GM21576 (cell line): ENCODE data around the gene TMEM158.

Experiments used
- ATAC-seq: cut with Tn5 transposase; IDR thresholded peaks from one replicate; pipeline ENCODE4 v1.9.1; 2021; ENCODE audit warnings: mild to moderate bottlenecking, moderate library complexity; ENCODE audit not compliant: unreplicated experiment

TMEM158 gene

GRCh38 chr3:45205126-45205525 lies 21.0 kb downstream of the TMEM158 start:
- no peak for ATAC-seq

- no peak for ATAC-seq
Observed at GRCh38 chr3:45204136-45204535, 22.0 kb downstream of the TMEM158 start.

DNA sequence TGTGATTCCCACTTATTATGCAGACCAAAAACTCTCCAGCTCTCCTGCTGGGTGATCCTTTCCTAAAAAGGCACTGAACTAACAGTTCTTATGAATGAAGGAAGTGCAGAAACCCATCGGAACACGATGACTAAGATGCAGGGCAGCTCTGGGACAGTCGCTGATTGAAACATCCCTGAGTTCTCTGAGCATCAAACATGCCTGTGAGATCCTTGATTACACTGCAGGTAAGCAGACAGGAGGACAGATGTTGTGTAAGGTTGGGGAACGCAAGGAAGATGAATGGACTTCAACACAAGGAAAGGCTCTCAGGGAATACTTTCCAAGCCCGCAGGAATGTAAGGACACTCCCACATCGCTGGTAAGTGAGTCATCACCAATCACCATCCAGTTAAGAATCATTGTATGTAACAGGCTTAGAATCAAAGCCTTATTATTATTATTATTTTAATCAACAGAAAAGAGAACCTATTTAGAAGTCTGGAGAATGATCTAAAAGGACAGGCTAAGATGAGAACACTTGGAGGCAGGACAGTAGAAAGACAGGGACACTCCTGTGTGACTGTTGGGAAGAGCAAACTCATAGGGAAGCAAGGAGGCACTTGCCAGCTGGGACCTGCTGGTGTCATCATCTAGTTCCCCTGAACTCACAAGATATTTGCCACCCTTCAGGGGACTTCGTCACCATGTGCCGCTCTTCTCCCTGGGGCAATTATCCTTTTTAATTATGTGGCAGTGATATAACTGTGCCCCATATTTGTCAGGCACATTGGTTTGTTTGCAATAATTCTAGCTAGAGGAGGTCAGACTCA lies 26.0 kb downstream of the TMEM158 start:
- no peak for ATAC-seq

GRCh38 chr3:45198264-45199260 lies 27.5 kb downstream of the TMEM158 start:
- no peak for ATAC-seq

GRCh38 chr3:45194791-45195190 lies 31.3 kb downstream of the TMEM158 start:
- ATAC-seq: no peak

DNA sequence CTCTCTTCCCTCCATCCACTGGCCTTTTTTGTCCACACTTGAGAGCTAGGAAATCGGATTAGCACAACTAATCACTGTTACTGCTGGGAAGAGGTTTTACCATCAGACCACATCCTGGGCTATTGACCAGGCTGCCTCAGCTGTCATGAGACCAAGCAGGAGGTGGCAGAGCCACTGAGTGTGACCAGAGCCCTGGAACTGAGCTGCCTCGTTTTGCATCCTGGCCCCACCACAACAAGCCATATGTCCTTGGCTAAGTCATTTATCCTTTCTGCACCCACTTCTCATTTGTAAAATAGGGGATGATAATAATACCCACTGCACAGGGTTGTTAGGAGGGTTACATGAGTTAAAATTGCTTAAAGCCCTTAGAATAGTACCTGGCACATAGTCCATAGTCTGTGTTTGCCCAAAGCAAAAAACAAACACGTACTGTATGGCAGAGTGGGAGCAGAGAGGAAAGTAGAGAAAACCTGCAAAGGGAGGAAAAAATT lies 34.1 kb downstream of the TMEM158 start:
- no peak for ATAC-seq

- ATAC-seq: no peak
Observed at GRCh38 chr3:45191424-45191823, 34.7 kb downstream of the TMEM158 start.

- ATAC-seq: no peak
Observed at GRCh38 chr3:45188719-45189659, 37.1 kb downstream of the TMEM158 start.

DNA sequence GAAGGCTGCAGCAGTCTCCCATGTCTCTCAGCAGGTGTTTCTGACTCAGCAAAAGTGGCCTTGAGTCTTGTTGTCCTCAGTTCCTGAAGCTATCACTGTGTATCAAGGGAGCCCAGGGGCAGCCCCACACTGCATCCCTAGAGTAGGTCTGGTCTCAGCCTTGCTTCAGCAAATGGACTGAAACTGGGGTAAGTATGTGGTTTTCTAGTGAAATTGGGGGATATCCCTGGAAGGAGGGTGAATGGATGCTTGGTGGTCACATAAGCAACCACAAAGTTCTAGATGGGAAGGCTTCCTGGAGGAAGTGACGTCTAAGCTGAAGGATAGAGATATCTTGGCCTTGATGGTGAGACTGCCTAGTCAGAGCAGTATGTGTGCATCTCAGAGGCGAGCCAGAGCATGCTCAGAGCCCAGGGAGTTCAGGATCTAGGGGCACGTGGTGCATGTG lies 38.4 kb downstream of the TMEM158 start:
- no peak for ATAC-seq

DNA sequence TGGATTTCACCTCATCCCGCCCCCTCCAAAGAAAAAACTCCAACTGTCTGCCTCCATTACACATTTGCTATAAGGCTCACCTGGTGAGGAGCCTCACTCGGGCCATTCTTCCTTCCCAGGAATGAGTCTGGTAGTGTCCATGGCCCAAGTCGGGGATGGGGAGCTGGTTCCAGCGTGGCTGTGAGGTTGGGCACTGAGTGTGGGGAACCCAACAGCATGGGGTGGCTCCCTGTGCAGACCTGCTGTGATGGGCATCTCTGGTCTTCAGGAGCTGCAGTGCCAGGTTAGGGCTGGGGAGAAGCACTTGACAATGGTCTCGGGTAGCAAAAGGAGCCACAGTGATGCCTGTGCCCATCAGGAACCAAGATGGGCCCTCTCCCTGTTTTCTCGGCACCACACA lies 39.2 kb downstream of the TMEM158 start:
- no peak for ATAC-seq

GRCh38 chr3:45185461-45185860 lies 40.6 kb downstream of the TMEM158 start:
- no peak for ATAC-seq

DNA sequence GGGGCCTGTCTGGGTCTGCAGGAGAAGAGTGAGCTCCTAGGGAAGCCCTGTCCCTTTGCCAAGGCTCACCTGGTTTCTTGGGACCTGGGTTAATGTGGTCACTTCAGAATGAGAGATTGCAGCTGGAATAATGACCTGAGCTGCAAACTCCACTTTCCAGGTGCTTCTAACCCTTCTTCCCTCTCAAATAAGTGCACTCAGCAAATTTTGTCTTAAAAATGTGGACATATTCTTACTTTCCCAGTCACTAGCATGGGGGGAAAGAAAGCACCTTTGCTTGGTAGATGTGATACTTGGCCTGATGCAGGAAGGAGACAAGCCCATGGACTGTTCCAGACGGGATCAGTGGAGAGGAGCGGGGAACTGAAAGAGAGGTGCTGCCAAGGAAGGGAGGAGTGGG lies 41.0 kb downstream of the TMEM158 start:
- no peak for ATAC-seq

DNA sequence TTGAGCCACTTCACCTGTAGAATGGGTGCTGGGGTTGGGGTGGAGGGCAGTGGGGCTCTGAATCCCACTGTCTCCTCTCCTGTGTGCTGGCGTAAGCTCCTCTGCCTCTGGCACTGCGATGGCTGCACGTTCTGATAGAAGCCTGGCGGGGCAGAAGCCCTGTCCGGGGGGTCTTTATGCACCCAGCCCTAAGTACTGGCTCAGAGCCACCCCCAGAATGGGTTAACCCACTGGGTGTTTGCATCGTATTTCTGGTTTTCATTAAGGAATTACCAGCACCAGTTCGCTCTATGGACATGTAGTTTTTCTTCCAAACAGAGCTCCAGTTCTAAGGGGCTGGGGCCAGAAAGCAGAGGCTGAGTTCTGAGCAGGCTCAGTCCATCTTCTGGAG lies 42.2 kb downstream of the TMEM158 start:
- no peak for ATAC-seq

DNA sequence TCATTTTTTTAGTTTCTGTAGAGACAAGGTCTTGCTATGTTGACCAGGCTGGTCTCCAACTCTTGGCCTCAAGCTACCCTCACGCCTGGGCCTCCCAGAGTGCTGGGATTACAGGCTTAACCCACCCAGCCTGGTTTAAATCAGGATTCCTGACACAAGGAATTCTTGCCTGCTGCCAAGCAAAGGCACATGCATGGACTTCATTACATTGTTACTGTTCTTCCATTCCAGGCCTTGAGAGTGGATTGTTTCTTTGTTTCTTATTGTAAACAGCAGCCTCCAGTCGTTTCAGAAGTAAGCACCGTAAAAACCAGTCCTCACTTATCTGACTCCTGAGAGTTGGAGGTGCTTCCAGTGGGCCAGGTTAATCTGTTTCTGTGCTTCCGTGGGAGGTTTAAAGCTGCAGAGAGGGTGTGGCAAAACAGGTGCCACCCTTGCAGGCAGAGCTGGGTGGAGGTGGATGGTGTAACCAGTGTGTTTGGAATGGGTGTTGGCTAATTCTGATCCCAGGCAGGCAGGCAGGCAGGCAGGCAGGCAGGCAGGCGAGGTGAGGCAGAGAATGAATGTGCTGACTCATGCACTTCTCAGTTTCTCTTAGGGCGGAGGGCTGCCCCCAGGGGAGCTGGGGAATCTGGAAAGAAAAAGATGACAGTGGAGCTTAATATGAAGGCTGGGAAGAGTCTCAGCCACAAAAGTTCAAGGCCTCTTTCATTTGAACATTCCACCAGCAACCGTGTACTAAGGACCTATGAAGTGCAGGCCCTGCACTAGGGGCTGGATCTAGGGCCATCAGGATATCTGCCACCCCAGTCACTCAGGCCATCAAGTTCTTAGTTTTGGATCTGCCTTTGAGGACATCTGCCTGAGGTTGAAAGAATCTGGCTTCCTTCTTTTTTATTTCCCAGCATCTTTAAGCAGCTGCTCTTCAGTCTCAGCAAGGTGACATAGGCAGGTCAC lies 42.9 kb downstream of the TMEM158 start:
- no peak for ATAC-seq

DNA sequence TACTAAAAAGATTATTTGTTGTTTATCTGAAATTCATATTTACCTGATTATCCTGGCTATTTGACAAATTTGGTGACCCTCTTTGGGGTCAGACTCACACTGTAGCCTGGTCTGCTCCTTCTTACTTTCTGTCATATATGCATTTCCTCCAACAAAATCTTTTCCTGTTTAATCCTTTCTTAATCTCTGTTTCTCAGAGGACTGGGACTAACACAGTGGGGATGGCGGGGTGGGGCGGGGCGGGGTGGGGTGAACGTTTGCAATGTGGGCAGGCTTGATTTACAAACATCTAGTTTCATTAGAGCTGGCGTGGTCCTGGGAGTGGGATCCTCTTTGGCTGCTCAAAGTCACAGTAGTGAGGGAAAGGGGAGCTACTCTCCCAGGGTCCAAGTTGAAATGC lies 44.6 kb downstream of the TMEM158 start:
- no peak for ATAC-seq

- ATAC-seq: no peak
Observed at GRCh38 chr3:45180899-45181298, 45.2 kb downstream of the TMEM158 start.

GRCh38 chr3:45180051-45180450 lies 46.0 kb downstream of the TMEM158 start:
- no peak for ATAC-seq

- no peak for ATAC-seq
Observed at GRCh38 chr3:45179163-45179562, 46.9 kb downstream of the TMEM158 start.
